ENCODE data around the gene B3GNT3.
"Not testable (repeated sequence)": the region's sequence is repeated elsewhere in the genome, so short reads cannot be mapped to it uniquely, and the experiment has no call there.

B3GNT3 gene

DNA sequence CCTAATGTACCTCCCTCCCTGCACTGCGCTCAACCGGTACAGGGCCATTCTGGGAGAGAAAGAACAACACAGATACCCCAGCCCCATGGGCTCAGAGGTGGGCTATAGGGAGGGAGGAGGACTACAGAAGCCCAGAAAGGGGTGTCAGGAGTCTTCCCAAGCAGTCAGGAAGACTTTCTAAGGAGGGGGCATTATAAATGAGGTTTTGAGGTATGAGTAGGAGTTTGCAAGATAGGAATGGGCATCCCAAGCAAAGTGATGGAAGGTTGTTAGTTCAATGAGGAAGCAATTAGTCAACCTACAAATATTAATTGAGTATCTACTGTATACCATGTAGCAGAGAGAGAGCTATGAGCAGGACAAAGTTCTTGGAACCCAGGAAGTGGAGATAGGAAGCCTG is 6.3 kb upstream of the B3GNT3 start:
- FAIRE-seq = no peak
- DNase-seq (ENCODE audit: insufficient read length) = no peak
- TF ChIP-seq TAF1 (IDR thresholded peaks at IDR 0.05; ENCODE audit: borderline replicate concordance, low read depth, low read length) (no peak), POLR2A (IDR thresholded peaks at IDR 0.05; ENCODE audit: low read depth, low read length) (no peak), POLR2AphosphoS5 (IDR thresholded peaks at IDR 0.05; ENCODE audit: low read depth, low read length) (no peak)

DNA sequence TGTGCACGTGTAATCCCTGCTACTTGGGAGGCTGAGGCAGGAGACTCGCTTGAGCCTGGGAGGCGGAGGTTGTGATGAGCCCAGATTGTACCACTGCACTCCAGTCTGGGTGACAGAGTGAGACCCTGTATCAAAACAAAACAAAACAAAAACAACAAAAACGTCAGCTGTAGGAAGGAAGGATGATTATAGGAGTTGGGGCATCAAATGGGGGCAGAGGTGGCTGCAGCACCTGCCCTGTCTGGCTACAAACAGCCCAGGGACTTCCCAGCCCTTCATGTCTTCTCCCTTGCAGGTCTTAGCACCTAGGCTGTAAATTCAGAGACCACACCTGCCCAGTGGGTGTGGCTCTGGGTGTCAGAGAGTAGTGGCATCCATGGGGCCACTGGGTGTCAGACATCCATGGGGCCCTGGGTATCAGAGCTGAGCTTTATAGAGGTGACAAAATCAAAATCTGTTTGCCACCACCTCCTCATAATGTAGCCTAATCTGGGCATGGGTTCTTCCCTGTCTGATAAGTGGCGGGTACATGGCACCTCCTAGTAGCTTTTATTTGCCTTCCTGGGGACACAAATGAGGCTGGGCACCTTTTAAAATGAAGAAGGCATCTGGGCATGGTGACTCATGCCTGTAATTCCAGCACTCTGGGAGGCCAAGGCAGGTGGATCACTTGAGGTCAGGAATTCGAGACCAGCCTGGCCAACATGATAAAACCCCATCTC is 4.7 kb upstream of the B3GNT3 start:
- TF ChIP-seq POLR2AphosphoS5 (IDR thresholded peaks at IDR 0.05; ENCODE audit: low read depth, low read length) (no peak), POLR2A (IDR thresholded peaks at IDR 0.05; ENCODE audit: low read depth, low read length) (no peak), TAF1 (IDR thresholded peaks at IDR 0.05; ENCODE audit: borderline replicate concordance, low read depth, low read length) (no peak)
- DNase-seq (ENCODE audit: insufficient read length) (no peak), FAIRE-seq (no peak)

DNA sequence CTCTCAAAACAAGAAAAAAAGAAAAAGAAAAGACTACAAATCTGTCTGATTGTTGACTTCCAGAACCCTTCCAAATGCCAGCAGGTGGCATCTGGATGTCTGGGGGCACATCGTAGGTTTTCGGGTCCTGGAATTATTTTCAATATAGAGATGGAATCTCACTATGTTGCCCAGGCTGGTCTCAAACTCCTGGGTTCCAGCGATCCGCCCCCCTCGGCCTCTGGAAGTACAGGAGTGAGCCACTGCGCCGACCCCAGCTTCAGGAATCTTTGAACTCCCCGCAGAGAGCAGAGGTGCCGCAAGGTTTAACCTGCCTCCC is 567 bp upstream of the B3GNT3 start:
- FAIRE-seq = no peak
- no peak for DNase-seq (ENCODE audit: insufficient read length)
- TF ChIP-seq POLR2AphosphoS5 (IDR thresholded peaks at IDR 0.05; ENCODE audit: low read depth, low read length) (no peak), TAF1 (IDR thresholded peaks at IDR 0.05; ENCODE audit: borderline replicate concordance, low read depth, low read length) (no peak), POLR2A (IDR thresholded peaks at IDR 0.05; ENCODE audit: low read depth, low read length) (no peak)

DNA sequence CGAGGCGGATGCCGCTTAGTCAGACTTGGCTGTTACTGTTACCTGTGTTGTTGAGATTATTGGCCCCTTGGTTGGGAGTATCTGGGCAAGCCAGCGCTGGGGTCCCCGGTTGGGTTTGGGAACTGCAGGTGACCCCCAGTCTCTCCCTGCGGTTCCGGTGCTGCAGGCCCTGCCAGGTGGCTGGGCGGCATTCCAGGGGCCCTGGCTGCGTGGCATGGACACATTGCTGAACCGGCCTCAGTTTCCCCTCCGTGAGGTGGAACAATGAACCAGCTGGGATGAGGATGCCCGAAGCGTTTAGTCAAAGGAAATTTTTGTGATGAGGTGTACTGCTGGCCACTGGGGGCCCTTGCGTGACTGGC is 538 bp downstream of the B3GNT3 start:
- no peak for FAIRE-seq
- no peak for TF ChIP-seq POLR2A (IDR thresholded peaks at IDR 0.05; ENCODE audit: low read depth, low read length)
- TF ChIP-seq TAF1 (IDR thresholded peaks at IDR 0.05; ENCODE audit: borderline replicate concordance, low read depth, low read length) = no peak
- TF ChIP-seq POLR2AphosphoS5 (IDR thresholded peaks at IDR 0.05; ENCODE audit: low read depth, low read length) = no peak

DNA sequence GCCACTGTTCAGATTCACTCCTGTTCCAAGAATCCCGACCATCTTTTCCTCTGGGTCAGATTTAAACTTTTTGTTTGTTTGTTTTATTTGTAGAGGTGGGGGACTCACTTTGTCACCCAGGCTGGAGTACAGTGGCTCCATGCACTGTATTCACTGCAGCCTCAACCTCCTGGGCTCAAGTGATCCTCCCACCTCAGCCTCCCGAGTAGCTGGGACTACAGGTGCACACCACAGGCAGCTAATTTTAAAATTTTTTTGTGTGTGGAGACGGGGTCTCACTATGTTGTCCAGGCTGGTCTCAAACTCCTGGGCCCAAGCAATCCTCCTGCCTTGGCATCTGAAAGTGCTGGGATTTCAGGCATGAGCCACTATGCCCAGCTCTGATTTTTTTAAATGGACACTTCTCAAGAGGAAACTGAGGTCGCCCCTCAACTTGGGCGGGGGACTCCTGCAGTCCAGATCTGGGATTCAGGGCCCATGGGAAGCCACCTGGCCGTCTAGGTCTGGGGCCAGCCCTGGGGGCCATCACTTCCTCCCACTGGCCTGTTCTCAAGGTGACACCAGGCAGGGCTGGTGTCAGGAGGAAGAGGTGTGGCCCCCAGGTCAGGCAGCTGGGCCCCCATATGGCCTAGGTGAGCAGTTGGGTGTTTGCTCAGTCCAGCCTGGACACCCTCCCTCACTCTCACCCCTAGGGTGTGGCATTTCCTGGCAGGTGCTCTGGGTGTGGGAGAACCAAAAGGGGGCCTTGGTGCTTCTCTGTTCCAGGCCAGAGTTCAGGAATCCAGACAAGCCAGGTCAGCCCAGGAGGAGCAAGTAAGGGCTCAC is 1.3 kb downstream of the B3GNT3 start:
- TF ChIP-seq POLR2AphosphoS5 (IDR thresholded peaks at IDR 0.05; ENCODE audit: low read depth, low read length) (no peak), TAF1 (IDR thresholded peaks at IDR 0.05; ENCODE audit: borderline replicate concordance, low read depth, low read length) (no peak), POLR2A (IDR thresholded peaks at IDR 0.05; ENCODE audit: low read depth, low read length) (no peak)
- FAIRE-seq (no peak), DNase-seq (ENCODE audit: insufficient read length) (no peak)

More for the DNA sequence above, 538 bp downstream of the B3GNT3 start:
- DNase-seq (ENCODE audit: insufficient read length) = no peak

DNA sequence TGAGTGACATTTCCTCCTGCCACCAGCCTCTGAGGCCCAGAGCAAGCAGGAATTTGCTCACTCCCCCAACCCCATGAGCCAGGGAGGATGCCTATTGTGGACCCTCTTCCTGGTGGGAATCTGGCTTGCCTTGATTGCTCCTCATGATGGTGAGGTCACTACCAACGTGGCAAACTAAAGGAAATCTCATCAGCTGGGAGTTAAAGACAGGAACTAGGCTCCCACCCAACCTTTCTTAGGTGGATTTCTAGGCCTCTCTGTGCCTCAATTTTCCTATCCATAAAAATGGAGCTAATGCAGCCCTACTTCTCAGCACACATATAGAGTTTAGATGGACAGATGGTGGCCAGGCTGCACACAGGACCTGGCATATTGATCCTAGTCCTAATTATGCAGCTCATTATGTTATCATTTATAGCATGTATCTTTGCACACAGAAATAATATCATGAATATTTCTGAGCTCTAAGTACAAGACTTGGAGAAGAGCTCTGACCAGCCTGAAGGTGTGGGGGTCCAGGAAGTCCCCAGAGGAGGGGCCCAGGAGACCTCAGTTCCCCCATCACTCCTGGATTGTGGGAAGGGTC is 2.0 kb downstream of the B3GNT3 start:
- FAIRE-seq (no peak), DNase-seq (ENCODE audit: insufficient read length) (no peak)
- TF ChIP-seq POLR2AphosphoS5 (IDR thresholded peaks at IDR 0.05; ENCODE audit: low read depth, low read length) = no peak
- no peak for TF ChIP-seq POLR2A (IDR thresholded peaks at IDR 0.05; ENCODE audit: low read depth, low read length)
- no peak for TF ChIP-seq TAF1 (IDR thresholded peaks at IDR 0.05; ENCODE audit: borderline replicate concordance, low read depth, low read length)

DNA sequence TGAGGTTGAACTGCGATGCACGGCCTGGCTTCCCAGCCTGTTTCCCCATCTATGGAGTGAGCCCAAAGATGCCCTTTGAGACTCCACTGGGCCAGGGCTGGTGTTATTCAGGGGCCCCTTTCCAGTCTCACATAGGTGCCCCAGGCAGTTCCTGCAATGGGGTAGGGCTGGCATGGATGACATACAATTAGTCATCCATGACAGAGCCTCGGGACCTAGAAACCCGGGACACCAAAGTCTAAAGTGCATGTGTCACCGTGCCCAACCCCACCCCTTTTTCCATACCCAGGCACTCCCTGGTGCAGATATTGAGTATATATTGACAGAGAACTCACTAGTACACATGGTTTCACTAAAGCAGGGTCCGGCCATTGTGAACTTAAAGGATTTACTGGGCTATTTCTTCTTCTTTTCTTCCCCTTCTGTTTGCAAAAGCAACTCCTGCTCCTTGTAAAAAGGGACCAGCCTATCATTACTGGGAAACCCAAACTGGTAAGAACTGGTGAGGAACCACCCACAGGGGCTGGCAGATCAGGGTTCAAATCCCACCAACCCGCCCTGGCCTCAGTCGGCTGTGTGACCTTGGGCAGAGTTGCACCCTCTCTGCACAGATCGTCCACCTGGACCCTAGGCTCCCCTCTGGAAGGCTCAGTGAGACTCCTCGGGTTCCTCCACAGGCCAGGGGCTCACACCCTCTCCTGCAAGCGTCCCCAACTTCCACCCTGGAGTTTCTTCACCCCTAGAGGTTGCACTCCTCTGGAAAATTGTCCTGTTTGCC is 2.7 kb downstream of the B3GNT3 start:
- no peak for TF ChIP-seq POLR2A (IDR thresholded peaks at IDR 0.05; ENCODE audit: low read depth, low read length)
- TF ChIP-seq POLR2AphosphoS5 (IDR thresholded peaks at IDR 0.05; ENCODE audit: low read depth, low read length) = no peak
- TF ChIP-seq TAF1 (IDR thresholded peaks at IDR 0.05; ENCODE audit: borderline replicate concordance, low read depth, low read length) = no peak
- FAIRE-seq (no peak), DNase-seq (ENCODE audit: insufficient read length) (no peak)

DNA sequence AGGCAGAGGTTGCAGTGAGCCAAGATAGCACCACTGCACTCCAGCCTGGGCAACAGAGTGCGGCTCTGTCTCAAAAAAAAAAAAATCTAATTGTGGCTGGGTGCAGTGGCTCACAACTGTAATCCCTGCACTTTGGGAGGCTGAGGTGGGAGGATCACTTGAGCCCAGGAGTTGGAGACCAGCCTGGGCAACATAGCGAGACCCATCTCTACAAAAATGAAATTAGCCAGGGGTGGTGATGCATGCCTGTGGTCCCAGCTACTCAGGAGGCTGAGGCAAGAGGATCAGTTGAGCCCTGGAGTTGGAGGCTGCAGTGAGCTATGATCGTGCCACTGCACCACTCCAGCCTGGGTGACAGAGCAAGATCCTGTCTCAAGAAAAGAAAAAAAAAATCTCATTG is 3.7 kb downstream of the B3GNT3 start:
- not testable (repeated sequence) for DNase-seq (ENCODE audit: insufficient read length); FAIRE-seq

DNA sequence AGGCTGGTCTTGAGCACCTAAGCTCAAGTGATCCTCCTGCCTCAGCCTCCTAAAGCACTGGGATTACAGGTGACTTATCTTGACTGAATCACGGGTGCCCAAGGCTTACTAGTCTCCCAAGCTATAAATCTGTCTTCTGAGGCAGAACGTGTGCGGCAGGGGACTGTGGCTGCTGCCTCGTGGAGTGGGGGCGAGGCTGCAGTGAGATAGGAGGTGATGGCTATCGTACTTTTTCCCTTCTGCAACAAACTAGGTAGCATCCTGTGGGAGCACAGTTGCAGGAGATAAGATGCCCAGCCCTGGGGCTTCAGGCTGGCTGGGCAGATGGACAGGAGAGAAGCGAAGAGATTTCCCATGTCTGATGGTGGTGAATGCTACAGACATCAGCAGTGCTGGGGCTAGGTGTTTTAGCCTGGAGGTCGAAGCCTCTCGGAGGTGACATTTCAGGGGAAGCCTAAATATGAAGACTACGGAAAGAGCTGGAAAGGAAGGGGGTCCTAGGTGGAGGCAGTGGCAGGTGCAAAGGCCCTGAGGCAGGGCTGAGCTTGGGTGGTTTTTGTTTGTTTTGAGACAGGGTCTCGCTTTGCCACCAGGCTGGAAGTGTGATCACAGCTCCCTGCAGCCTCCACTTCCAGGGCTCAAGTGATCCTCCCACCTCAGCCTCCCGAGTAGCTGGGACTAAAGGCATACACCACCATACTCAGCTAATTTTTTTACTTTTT is 7.4 kb downstream of the B3GNT3 start:
- TF ChIP-seq POLR2AphosphoS5 (IDR thresholded peaks at IDR 0.05; ENCODE audit: low read depth, low read length) (no peak), POLR2A (IDR thresholded peaks at IDR 0.05; ENCODE audit: low read depth, low read length) (no peak), TAF1 (IDR thresholded peaks at IDR 0.05; ENCODE audit: borderline replicate concordance, low read depth, low read length) (no peak)
- FAIRE-seq (no peak), DNase-seq (ENCODE audit: insufficient read length) (no peak)

DNA sequence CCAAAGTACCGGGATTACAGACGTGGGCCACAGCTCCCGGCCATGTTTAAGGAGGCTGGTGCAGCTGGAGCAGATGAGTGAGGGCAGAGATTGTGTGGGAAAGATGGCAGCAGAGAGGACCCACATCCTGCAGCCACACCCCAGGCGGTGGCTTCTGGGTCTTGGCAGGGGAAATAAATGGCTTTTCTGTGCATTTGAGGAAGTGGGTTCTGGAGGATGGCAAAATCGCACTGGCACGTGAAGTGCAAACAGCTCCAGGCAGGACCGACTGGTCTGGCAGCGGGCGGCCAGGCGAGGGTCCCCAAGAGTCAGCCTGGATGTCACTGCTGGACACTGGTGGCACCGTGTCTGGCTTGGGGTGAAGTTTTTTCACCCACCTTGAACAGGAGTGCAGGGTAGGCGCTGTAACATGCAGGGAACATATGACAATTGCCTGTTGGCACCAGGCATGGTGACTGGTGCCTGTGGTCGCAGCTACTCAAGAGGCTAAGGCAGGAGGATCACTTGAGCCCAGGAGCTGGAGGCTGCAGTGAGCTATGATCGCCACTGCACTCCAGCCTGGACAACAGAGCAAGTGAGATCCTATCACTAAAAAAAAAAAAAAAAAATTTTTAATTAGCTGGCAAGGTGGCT is 8.4 kb downstream of the B3GNT3 start:
- FAIRE-seq (no peak), DNase-seq (ENCODE audit: insufficient read length) (no peak)
- TF ChIP-seq POLR2AphosphoS5 (IDR thresholded peaks at IDR 0.05; ENCODE audit: low read depth, low read length) = no peak
- no peak for TF ChIP-seq POLR2A (IDR thresholded peaks at IDR 0.05; ENCODE audit: low read depth, low read length)
- TF ChIP-seq TAF1 (IDR thresholded peaks at IDR 0.05; ENCODE audit: borderline replicate concordance, low read depth, low read length) = no peak
